NCI-H146 treated with DMSO at 0.1 percent for 48 hours (cell line): ENCODE measurements around the gene ADORA2B.
"Not testable (repeated sequence)": the region's sequence is repeated elsewhere in the genome, so short reads cannot be mapped to it uniquely, and the experiment has no call there.

Experiments
- DNase-seq: peaks from one replicate; lab custom pipeline; 2025; ENCODE audit not compliant: unreplicated experiment; lab: John Stamatoyannopoulos, UW

ADORA2B gene

GRCh38 chr17:15944759-15945526, at the start of gene ADORA2B:
TSS of gene ADORA2B (plus strand) at chr17:15945130. CDS start at chr17:15945249, 119 bp downstream.
- peak; percentile 43 for DNase-seq

- DNase-seq: no peak
Measured at GRCh38 chr17:15896277-15896676, 48.7 kb upstream of the ADORA2B start.

- no peak for DNase-seq
Measured at GRCh38 chr17:15896834-15897233, 48.1 kb upstream of the ADORA2B start.

GRCh38 chr17:15899596-15899995, 45.3 kb upstream of the ADORA2B start:
- not testable (repeated sequence) for DNase-seq

GRCh38 chr17:15900871-15901270, 44.1 kb upstream of the ADORA2B start:
- no peak for DNase-seq

GRCh38 chr17:15905236-15905635, 39.7 kb upstream of the ADORA2B start:
- not testable (repeated sequence) for DNase-seq

GRCh38 chr17:15907290-15907689, 37.6 kb upstream of the ADORA2B start:
- DNase-seq: no peak

GRCh38 chr17:15908378-15908777, 36.6 kb upstream of the ADORA2B start:
- no peak for DNase-seq

- DNase-seq: no peak
Measured at GRCh38 chr17:15909481-15909991, 35.4 kb upstream of the ADORA2B start.

GRCh38 chr17:15910791-15911190, 34.1 kb upstream of the ADORA2B start:
- DNase-seq: no peak

- DNase-seq: not testable (repeated sequence)
Measured at GRCh38 chr17:15911701-15912100, 33.2 kb upstream of the ADORA2B start.

GRCh38 chr17:15912416-15912955, 32.4 kb upstream of the ADORA2B start:
- no peak for DNase-seq

- no peak for DNase-seq
Measured at GRCh38 chr17:15913826-15914225, 31.1 kb upstream of the ADORA2B start.

GRCh38 chr17:15914400-15915170, 30.3 kb upstream of the ADORA2B start:
- DNase-seq: no peak

GRCh38 chr17:15915961-15916360, 29.0 kb upstream of the ADORA2B start:
- DNase-seq: no peak

- DNase-seq: no peak
Measured at GRCh38 chr17:15917021-15917437, 27.9 kb upstream of the ADORA2B start.

- DNase-seq: no peak
Measured at GRCh38 chr17:15917438-15918027, 27.4 kb upstream of the ADORA2B start.

- no peak for DNase-seq
Measured at GRCh38 chr17:15918261-15918660, 26.7 kb upstream of the ADORA2B start.

GRCh38 chr17:15918661-15919259, 26.2 kb upstream of the ADORA2B start:
- DNase-seq: no peak

- no peak for DNase-seq
Measured at GRCh38 chr17:15919466-15919865, 25.5 kb upstream of the ADORA2B start.

GRCh38 chr17:15920758-15921239, 24.1 kb upstream of the ADORA2B start:
- DNase-seq: no peak
